Naive thymus-derived CD4-positive, alpha-beta T cell (primary cell): ENCODE results near the gene VAT1L. TPM values are rescaled to one million over a fixed set of nuclear protein-coding genes. Genes with fewer than 3 reads are reported as not detected.
A peak's percentile ranks its signal among the peaks of the same experiment; 100 is the strongest.

Source experiments
- ATAC-seq: fragments of 150-1000 bp; cut with Tn5 transposase; 2 replicates; pipeline ENCODE4 v1.10.0; 2021; ENCODE audit warnings: mild to moderate bottlenecking, moderate library complexity
- CTCF ChIA-PET: fragments of 350-600 bp; sonication (Branson Sonifier 250); formaldehyde crosslinking; loops from one replicate; lab custom pipeline; 2021; ENCODE audit warnings: antibody characterized with exemption; lab: Charles Lee
- POLR2A ChIA-PET: fragments of 350-600 bp; sonication (Branson Sonifier 250); formaldehyde crosslinking; loops from one replicate; lab custom pipeline; 2021; ENCODE audit warnings: antibody characterized with exemption, inconsistent platforms; lab: Charles Lee
- DNase-seq, 9 donors: peaks; one replicate each; pipeline versions ENCODE4 v3.0.0 to v3.0.0-alpha.2; 2020 to 2022; ENCODE audit warnings: mixed read lengths in 1 of 9
- H3K27ac ChIP-seq: one replicate; pipeline ENCODE4 v1.7.0; 2013; ENCODE audit warnings: mild to moderate bottlenecking, low read depth, low read length, moderate library complexity
- H3K27me3 ChIP-seq, 2 donors: one replicate each; pipeline ENCODE4 v1.7.0; 2013; ENCODE audit warnings: low read length in 2 of 2, mild to moderate bottlenecking in 2 of 2, moderate library complexity in 2 of 2; ENCODE audit not compliant: control insufficient read depth in 2 of 2, insufficient read depth in 2 of 2
- H3K36me3 ChIP-seq, 3 experiments: 1 replicate in 2 of 3; 2 replicates in 1 of 3; pipeline ENCODE4 v1.7.0; 2013; ENCODE audit warnings: low read length in 3 of 3, mild to moderate bottlenecking in 3 of 3, moderate library complexity in 1 of 3; ENCODE audit not compliant: insufficient read depth in 3 of 3, control insufficient read depth in 2 of 3
- H3K4me1 ChIP-seq, 2 donors: one replicate each; pipeline ENCODE4 v1.7.0; 2013; ENCODE audit warnings: low read length in 2 of 2, mild to moderate bottlenecking in 2 of 2, moderate library complexity in 1 of 2; ENCODE audit not compliant: control insufficient read depth in 2 of 2, insufficient read depth in 2 of 2
- H3K4me3 ChIP-seq: 2 replicates; pipeline ENCODE4 v1.7.0; 2013; ENCODE audit warnings: mild to moderate bottlenecking, low read length
- H3K9me3 ChIP-seq, 3 experiments: 1 replicate in 2 of 3; 2 replicates in 1 of 3; pipeline ENCODE4 v1.7.0; 2013; ENCODE audit warnings: low read length in 3 of 3; ENCODE audit not compliant: control insufficient read depth in 2 of 3
- H3K27ac Mint-ChIP-seq, 9 donors: one replicate each; pipeline ENCODE4 v1.8.0; 2020 to 2022; ENCODE audit warnings: mixed read lengths in 9 of 9, mild to moderate bottlenecking in 8 of 9, moderate library complexity in 5 of 9, inconsistent platforms in 2 of 9
- H3K27me3 Mint-ChIP-seq, 5 donors: one replicate each; pipeline ENCODE4 v1.8.0; 2021 to 2022; ENCODE audit warnings: mixed read lengths in 5 of 5, mild to moderate bottlenecking in 1 of 5
- H3K36me3 Mint-ChIP-seq, 5 donors: one replicate each; pipeline ENCODE4 v1.8.0; 2020 to 2022; ENCODE audit warnings: mixed read lengths in 5 of 5, mild to moderate bottlenecking in 3 of 5, inconsistent platforms in 1 of 5
- H3K4me1 Mint-ChIP-seq, 7 donors: one replicate each; pipeline ENCODE4 v1.8.0; 2020 to 2022; ENCODE audit warnings: mixed read lengths in 7 of 7, mild to moderate bottlenecking in 3 of 7, inconsistent platforms in 1 of 7
- H3K4me3 Mint-ChIP-seq, 10 donors: one replicate each; pipeline ENCODE4 v1.8.0; 2020 to 2022; ENCODE audit warnings: mild to moderate bottlenecking in 10 of 10, mixed read lengths in 10 of 10, moderate library complexity in 6 of 10, inconsistent platforms in 2 of 10
- H3K9me3 Mint-ChIP-seq, 11 donors: one replicate each; pipeline ENCODE4 v1.8.0; 2020 to 2022; ENCODE audit warnings: mixed read lengths in 11 of 11, mild to moderate bottlenecking in 4 of 11, inconsistent platforms in 1 of 11, moderate library complexity in 1 of 11
- intact Hi-C, 2 donors: fragments of 100-400 bp; cut with micrococcal nuclease; formaldehyde crosslinking; loops; one replicate each; pipeline ENCODE4 v1.15.1; 2023
- polyA plus RNA-seq, 2 donors: library from polyadenylated mRNA; unstranded; fragments of 300-500 nt; fragmentation: Illumina TruSeq; gene quantifications; one replicate each; pipeline ENCODE4 v1.2.3, GENCODE V29; 2021
- total RNA-seq, 6 experiments: library from RNA in 5 of 6; stranded (reverse) in 5 of 6; gene quantifications; 1 replicate in 5 of 6; 2 replicates in 1 of 6; pipeline ENCODE4 v1.2.3 and lab custom pipeline; 2021 to 2026

VAT1L gene
- total and polyA plus RNA-seq, 7 experiments from 2014 or later = not detected

DNA sequence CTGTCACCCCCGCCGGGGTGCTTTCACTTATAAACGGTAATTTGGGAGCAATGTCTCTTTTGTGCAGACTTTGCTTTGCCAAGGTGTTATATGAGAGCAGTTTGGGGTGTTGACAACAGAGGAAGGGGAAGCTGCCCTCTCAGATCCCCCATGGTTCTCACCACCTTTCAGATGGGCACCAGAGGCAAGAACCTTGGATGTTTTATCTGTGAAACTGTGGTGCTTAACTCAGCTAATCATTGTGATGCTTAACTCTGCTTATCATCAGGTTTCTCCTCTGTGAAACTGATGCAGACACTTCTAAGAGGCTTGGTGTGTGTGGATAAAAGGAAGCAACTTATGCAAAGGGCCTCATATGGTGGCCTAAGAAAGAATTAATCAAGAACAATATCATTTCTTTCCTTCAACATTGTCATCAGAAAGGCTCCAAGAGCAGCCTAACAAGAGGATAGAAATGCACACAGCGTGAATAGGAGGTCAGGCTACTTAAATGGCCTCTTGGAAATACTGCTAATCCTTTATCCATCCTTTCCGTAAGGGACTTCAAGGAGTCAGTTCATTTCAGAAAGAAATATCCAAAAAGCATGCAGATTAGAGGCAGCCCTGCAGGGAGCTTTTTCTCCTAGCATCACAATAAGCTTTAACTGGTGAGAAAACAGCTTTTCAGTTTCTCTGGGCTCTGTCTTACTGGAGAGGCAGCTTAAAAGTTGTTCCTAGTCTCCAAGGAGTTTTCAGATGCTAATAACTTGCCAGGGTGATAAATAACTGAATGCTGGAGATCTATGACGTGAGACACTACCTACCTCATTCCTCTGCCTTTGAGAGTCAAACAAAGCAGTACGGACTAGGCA lies 178.9 kb downstream of the VAT1L start:
- no peak overlapping the region for H3K4me3 Mint-ChIP-seq
- H3K4me1 ChIP-seq = no peaks in the 10 kb centered on the region
- no peaks in the 10 kb centered on the region for H3K36me3 ChIP-seq
- no peak overlapping the region for H3K27ac ChIP-seq
- H3K9me3 ChIP-seq = no peaks in the 10 kb centered on the region
- ATAC-seq (no peak), DNase-seq (no peak)
- H3K4me3 ChIP-seq = no peak overlapping the region
- peaks cover 2 to 48% (median 19%) of the 10 kb centered on the region in 5 donors for H3K27me3 Mint-ChIP-seq
- ChIA-PET CTCF (no interaction called here), POLR2A (no interaction called here)
- H3K36me3 Mint-ChIP-seq = no peaks in the 10 kb centered on the region
- H3K27ac Mint-ChIP-seq = no peak overlapping the region
- intact Hi-C loops = no loop called here
- H3K9me3 Mint-ChIP-seq = peaks cover 0 to 2% (median 0%) of the 10 kb centered on the region in 11 donors
- no peaks in the 10 kb centered on the region for H3K27me3 ChIP-seq
- no peaks in the 10 kb centered on the region for H3K4me1 Mint-ChIP-seq

DNA sequence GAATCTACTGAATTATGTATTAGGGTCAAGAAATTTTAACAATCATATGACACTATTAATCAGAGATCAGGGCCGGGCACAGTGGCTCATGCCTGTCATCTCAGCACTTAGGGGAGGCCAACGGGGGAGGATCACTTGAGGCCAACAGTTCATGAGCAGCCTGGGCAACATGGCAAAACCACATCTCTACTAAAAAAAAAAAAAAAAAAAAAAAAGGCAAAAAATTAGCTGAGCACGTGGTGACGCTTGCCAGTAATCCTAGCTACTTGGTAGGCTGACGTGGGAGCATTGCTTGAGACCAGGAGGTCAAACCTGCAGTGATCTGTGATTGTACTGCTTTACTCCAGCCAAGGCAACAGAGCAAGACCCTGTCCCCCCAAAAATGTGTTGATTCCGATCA lies 181.5 kb downstream of the VAT1L start:
- Histone ChIP-seq H3K27ac (no peak overlapping the region), H3K9me3 (no peaks in the 10 kb centered on the region), H3K4me1 (no peaks in the 10 kb centered on the region), H3K4me3 (no peak overlapping the region), H3K36me3 (no peaks in the 10 kb centered on the region), H3K27me3 (no peaks in the 10 kb centered on the region)
- DNase-seq = no peak
- no peaks in the 10 kb centered on the region for H3K36me3 Mint-ChIP-seq
- H3K9me3 Mint-ChIP-seq = peaks cover 0 to 4% (median 0%) of the 10 kb centered on the region in 11 donors
- H3K4me3 Mint-ChIP-seq = no peak overlapping the region
- ChIA-PET POLR2A (no interaction called here), CTCF (interaction anchor here (1.1 to 1.3 kb wide), 2 partner anchors 15 to 295 kb away, joined by 3 to 6 read pairs; no protein-coding TSS in a partner anchor)
- intact Hi-C loops = loop anchor here (5.0 kb wide), 1 partner anchor 733 kb away; no protein-coding TSS in a partner anchor
- H3K27me3 Mint-ChIP-seq = peaks cover 2 to 25% (median 15%) of the 10 kb centered on the region in 5 donors
- no peak for ATAC-seq
- no peak overlapping the region for H3K27ac Mint-ChIP-seq
- H3K4me1 Mint-ChIP-seq = no peaks in the 10 kb centered on the region

- Histone ChIP-seq H3K9me3 (no peaks in the 10 kb centered on the region), H3K27me3 (no peaks in the 10 kb centered on the region), H3K4me1 (no peaks in the 10 kb centered on the region), H3K4me3 (no peak overlapping the region), H3K36me3 (no peaks in the 10 kb centered on the region), H3K27ac (no peak overlapping the region)
- intact Hi-C loops = loop anchor here (5.0 kb wide), 1 partner anchor 733 kb away; no protein-coding TSS in a partner anchor
- H3K4me1 Mint-ChIP-seq = no peaks in the 10 kb centered on the region
- ATAC-seq (no peak), DNase-seq (no peak)
- CTCF ChIA-PET = interaction anchor here (1.1 to 1.3 kb wide), 3 partner anchors 12 to 295 kb away, joined by 3 to 6 read pairs (median 3); no protein-coding TSS in a partner anchor
- H3K4me3 Mint-ChIP-seq = no peak overlapping the region
- H3K36me3 Mint-ChIP-seq = no peaks in the 10 kb centered on the region
- H3K9me3 Mint-ChIP-seq = peaks cover 0 to 4% (median 0%) of the 10 kb centered on the region in 11 donors
- POLR2A ChIA-PET = no interaction called here
- H3K27me3 Mint-ChIP-seq = peaks cover 2 to 23% (median 15%) of the 10 kb centered on the region in 5 donors
- no peak overlapping the region for H3K27ac Mint-ChIP-seq
Measured at GRCh38 chr16:77970371-77970770, 182.0 kb downstream of the VAT1L start.

GRCh38 chr16:77971306-77972061 lies 183.1 kb downstream of the VAT1L start:
- H3K27me3 Mint-ChIP-seq = peaks cover 2 to 18% (median 12%) of the 10 kb centered on the region in 5 donors
- Histone ChIP-seq H3K4me1 (no peaks in the 10 kb centered on the region), H3K27ac (no peak overlapping the region), H3K4me3 (no peak overlapping the region), H3K9me3 (no peaks in the 10 kb centered on the region), H3K36me3 (no peaks in the 10 kb centered on the region), H3K27me3 (no peaks in the 10 kb centered on the region)
- H3K4me3 Mint-ChIP-seq = no peak overlapping the region
- H3K27ac Mint-ChIP-seq = no peak overlapping the region
- no peaks in the 10 kb centered on the region for H3K4me1 Mint-ChIP-seq
- DNase-seq (peak; percentile 21 to 73 (median 55)), ATAC-seq (peak; percentile 55)
- H3K9me3 Mint-ChIP-seq = peaks cover 0 to 2% (median 0%) of the 10 kb centered on the region in 11 donors
- ChIA-PET CTCF (interaction anchor here (0.5 to 1.1 kb wide), 4 partner anchors 8 to 313 kb away, joined by 3 to 5 read pairs (median 3); no protein-coding TSS in a partner anchor), POLR2A (interaction anchor here (1.1 kb wide), 1 partner anchor 41 kb away, joined by 3 read pairs; no protein-coding TSS in a partner anchor)
- intact Hi-C loops = loop anchor here (1.0 to 5.0 kb wide), 3 partner anchors 32 to 734 kb away; no protein-coding TSS in a partner anchor
- H3K36me3 Mint-ChIP-seq = no peaks in the 10 kb centered on the region

GRCh38 chr16:77972062-77972392 lies 183.7 kb downstream of the VAT1L start:
- H3K27ac ChIP-seq = no peak overlapping the region
- Mint-ChIP-seq H3K9me3 (peaks cover 0 to 2% (median 0%) of the 10 kb centered on the region in 11 donors), H3K36me3 (no peaks in the 10 kb centered on the region), H3K27ac (no peak overlapping the region), H3K27me3 (peaks cover 2 to 20% (median 12%) of the 10 kb centered on the region in 5 donors), H3K4me1 (no peaks in the 10 kb centered on the region), H3K4me3 (no peak overlapping the region)
- no peaks in the 10 kb centered on the region for H3K4me1 ChIP-seq
- ChIA-PET POLR2A (interaction anchor here (1.1 kb wide), 1 partner anchor 40 kb away, joined by 3 read pairs; no protein-coding TSS in a partner anchor), CTCF (interaction anchor here (0.5 to 1.2 kb wide), 4 partner anchors 9 to 314 kb away, joined by 3 to 5 read pairs (median 4); no protein-coding TSS in a partner anchor)
- DNase-seq (no peak), ATAC-seq (no peak)
- H3K9me3 ChIP-seq = no peaks in the 10 kb centered on the region
- no peak overlapping the region for H3K4me3 ChIP-seq
- intact Hi-C loops = loop anchor here (5.0 kb wide), 1 partner anchor 735 kb away; no protein-coding TSS in a partner anchor
- no peaks in the 10 kb centered on the region for H3K27me3 ChIP-seq
- H3K36me3 ChIP-seq = no peaks in the 10 kb centered on the region

- no peak overlapping the region for H3K27ac ChIP-seq
- H3K36me3 Mint-ChIP-seq = no peaks in the 10 kb centered on the region
- H3K4me1 ChIP-seq = no peaks in the 10 kb centered on the region
- H3K4me3 Mint-ChIP-seq = no peak overlapping the region
- POLR2A ChIA-PET = no interaction called here
- H3K9me3 Mint-ChIP-seq = peaks cover 0 to 2% (median 0%) of the 10 kb centered on the region in 11 donors
- H3K27ac Mint-ChIP-seq = no peak overlapping the region
- DNase-seq (no peak), ATAC-seq (no peak)
- peaks cover 0 to 23% (median 13%) of the 10 kb centered on the region in 5 donors for H3K27me3 Mint-ChIP-seq
- H3K36me3 ChIP-seq = no peaks in the 10 kb centered on the region
- CTCF ChIA-PET = interaction anchor here (1.0 to 1.5 kb wide), 2 partner anchors 298 to 300 kb away, joined by 3 to 4 read pairs; no protein-coding TSS in a partner anchor
- no peaks in the 10 kb centered on the region for H3K27me3 ChIP-seq
- intact Hi-C loops = loop anchor here (5.0 kb wide), 1 partner anchor 738 kb away; no protein-coding TSS in a partner anchor
- H3K4me3 ChIP-seq = no peak overlapping the region
- H3K4me1 Mint-ChIP-seq = no peaks in the 10 kb centered on the region
- no peaks in the 10 kb centered on the region for H3K9me3 ChIP-seq
Measured at GRCh38 chr16:77974883-77975282, 186.5 kb downstream of the VAT1L start.
